SK-N-SH treated with all-trans-retinoic acid at 6 μM for 48 hours (cell line): ENCODE measurements around the gene CDKL5.

ENCODE experiments used
- ATAC-seq: fragments of 200-7000 bp; cut with Tn5 transposase; 3 replicates; pipeline ENCODE4 v1.9.1; 2020; ENCODE audit warnings: mild to moderate bottlenecking, moderate library complexity
- ARNTL ChIP-seq: fragments of 450-650 bp; formaldehyde crosslinking; IDR thresholded peaks from 2 replicates; pipeline ENCODE4 v1.5.0; 2020; ENCODE audit warnings: low read depth, mild to moderate bottlenecking, moderate library complexity, borderline replicate concordance
- BACH2 ChIP-seq: fragments of 250-450 bp; sonication (Bioruptor Pico); IDR thresholded peaks from 2 replicates; pipeline ENCODE4 v1.9.0; 2021; ENCODE audit warnings: mild to moderate bottlenecking, borderline replicate concordance
- CREB5 ChIP-seq: fragments of 250-450 bp; sonication (Bioruptor Pico); IDR thresholded peaks from 2 replicates; pipeline ENCODE4 v1.5.1; 2020; ENCODE audit warnings: low read depth, mild to moderate bottlenecking, moderate library complexity
- CSDC2 ChIP-seq: fragments of 250-450 bp; sonication (Bioruptor Pico); IDR thresholded peaks from 2 replicates; pipeline ENCODE4 v1.5.0; 2020; ENCODE audit warnings: mild to moderate bottlenecking, moderate library complexity
- ESRRG ChIP-seq: fragments of 250-450 bp; sonication (Bioruptor Pico); IDR thresholded peaks from 2 replicates; pipeline ENCODE4 v1.6.1; 2021; ENCODE audit warnings: mild to moderate bottlenecking
- GLIS3 ChIP-seq: fragments of 250-450 bp; sonication (Bioruptor Pico); IDR thresholded peaks from 2 replicates; pipeline ENCODE4 v1.5.0; 2020; ENCODE audit warnings: mild to moderate bottlenecking, moderate library complexity
- ISL1 ChIP-seq: fragments of 250-450 bp; sonication (Bioruptor Pico); IDR thresholded peaks from 2 replicates; pipeline ENCODE4 v2.1.2; 2022; ENCODE audit warnings: mild to moderate bottlenecking, moderate library complexity
- PPARA ChIP-seq: fragments of 250-450 bp; sonication (Bioruptor Pico); IDR thresholded peaks from 2 replicates; pipeline ENCODE4 v1.5.0; 2020; ENCODE audit warnings: mild to moderate bottlenecking, borderline replicate concordance
- RARB ChIP-seq: fragments of 250-450 bp; sonication (Bioruptor Pico); IDR thresholded peaks from 2 replicates; pipeline ENCODE4 v1.8.0; 2021; ENCODE audit warnings: mild to moderate bottlenecking, moderate library complexity
- SNAI2 ChIP-seq: fragments of 250-450 bp; sonication (Bioruptor Pico); IDR thresholded peaks from 2 replicates; pipeline ENCODE4 v1.5.0; 2020; ENCODE audit warnings: mild to moderate bottlenecking, moderate library complexity
- TCF4 ChIP-seq: fragments of 250-450 bp; sonication (Bioruptor Pico); IDR thresholded peaks from 2 replicates; pipeline ENCODE4 v1.8.0; 2021; ENCODE audit warnings: mild to moderate bottlenecking, moderate library complexity, borderline replicate concordance
- TSHZ2 ChIP-seq: fragments of 250-450 bp; sonication (Bioruptor Pico); IDR thresholded peaks from 2 replicates; pipeline ENCODE4 v1.5.0; 2020; ENCODE audit warnings: mild to moderate bottlenecking, moderate library complexity
- ZC3H10 ChIP-seq: fragments of 250-450 bp; sonication (Bioruptor Pico); IDR thresholded peaks from 2 replicates; pipeline ENCODE4 v1.5.1; 2021; ENCODE audit warnings: mild to moderate bottlenecking, moderate library complexity
- ZFP3 ChIP-seq: fragments of 250-450 bp; sonication (Bioruptor Pico); IDR thresholded peaks from 2 replicates; pipeline ENCODE4 v1.5.0; 2020; ENCODE audit warnings: mild to moderate bottlenecking, moderate library complexity
- ZNF565 ChIP-seq: fragments of 450-650 bp; formaldehyde crosslinking; conservative IDR thresholded peaks from 2 replicates; pipeline ENCODE4 v1.5.0; 2020; ENCODE audit warnings: low read depth, mild to moderate bottlenecking, moderate library complexity
- ZNF70 ChIP-seq: fragments of 450-650 bp; formaldehyde crosslinking; IDR thresholded peaks from 2 replicates; pipeline ENCODE4 v1.5.0; 2020; ENCODE audit warnings: mild to moderate bottlenecking, moderate library complexity
- ZNF8 ChIP-seq: fragments of 450-650 bp; formaldehyde crosslinking; IDR thresholded peaks from 2 replicates; pipeline ENCODE4 v1.5.0; 2020; ENCODE audit warnings: mild to moderate bottlenecking, moderate library complexity
- TF ChIP-seq, protein P1 (sequence below): fragments of 250-450 bp; sonication (Bioruptor Pico); IDR thresholded peaks from 2 replicates; pipeline ENCODE4 v1.5.1; 2021; ENCODE audit warnings: mild to moderate bottlenecking, moderate library complexity
- TF ChIP-seq, protein P2 (sequence below): fragments of 250-450 bp; sonication (Bioruptor Pico); IDR thresholded peaks from 2 replicates; pipeline ENCODE4 v1.8.0; 2021; ENCODE audit warnings: low read depth, mild to moderate bottlenecking, moderate library complexity, borderline replicate concordance

Gene CDKL5

DNA sequence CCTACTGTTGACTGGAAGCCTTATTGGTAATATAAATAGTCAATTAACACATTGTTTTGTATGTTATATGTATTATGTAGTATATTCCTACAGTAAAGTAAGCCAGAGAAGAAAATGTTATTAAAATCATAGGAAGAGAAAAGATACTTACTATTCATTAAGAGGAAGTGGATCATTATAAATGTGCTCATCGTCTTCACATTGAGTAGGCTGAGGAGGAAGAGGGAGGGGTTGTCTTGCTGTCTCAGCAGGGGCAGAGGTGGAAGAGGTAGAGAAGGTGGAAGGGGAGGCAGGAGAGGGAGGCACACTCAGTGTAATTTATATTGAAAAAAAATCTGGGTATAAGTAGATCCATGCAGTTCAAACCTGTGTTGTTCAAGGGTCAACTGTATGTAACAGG lies 10.6 kb downstream of the CDKL5 start (continued):
- TF ChIP-seq, protein P1, sequence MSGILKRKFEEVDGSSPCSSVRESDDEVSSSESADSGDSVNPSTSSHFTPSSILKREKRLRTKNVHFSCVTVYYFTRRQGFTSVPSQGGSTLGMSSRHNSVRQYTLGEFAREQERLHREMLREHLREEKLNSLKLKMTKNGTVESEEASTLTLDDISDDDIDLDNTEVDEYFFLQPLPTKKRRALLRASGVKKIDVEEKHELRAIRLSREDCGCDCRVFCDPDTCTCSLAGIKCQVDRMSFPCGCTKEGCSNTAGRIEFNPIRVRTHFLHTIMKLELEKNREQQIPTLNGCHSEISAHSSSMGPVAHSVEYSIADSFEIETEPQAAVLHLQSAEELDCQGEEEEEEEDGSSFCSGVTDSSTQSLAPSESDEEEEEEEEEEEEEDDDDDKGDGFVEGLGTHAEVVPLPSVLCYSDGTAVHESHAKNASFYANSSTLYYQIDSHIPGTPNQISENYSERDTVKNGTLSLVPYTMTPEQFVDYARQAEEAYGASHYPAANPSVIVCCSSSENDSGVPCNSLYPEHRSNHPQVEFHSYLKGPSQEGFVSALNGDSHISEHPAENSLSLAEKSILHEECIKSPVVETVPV (CRISPR knock-in tag): no peak
- TF ChIP-seq ZFP3 (CRISPR knock-in tag): no peak

DNA sequence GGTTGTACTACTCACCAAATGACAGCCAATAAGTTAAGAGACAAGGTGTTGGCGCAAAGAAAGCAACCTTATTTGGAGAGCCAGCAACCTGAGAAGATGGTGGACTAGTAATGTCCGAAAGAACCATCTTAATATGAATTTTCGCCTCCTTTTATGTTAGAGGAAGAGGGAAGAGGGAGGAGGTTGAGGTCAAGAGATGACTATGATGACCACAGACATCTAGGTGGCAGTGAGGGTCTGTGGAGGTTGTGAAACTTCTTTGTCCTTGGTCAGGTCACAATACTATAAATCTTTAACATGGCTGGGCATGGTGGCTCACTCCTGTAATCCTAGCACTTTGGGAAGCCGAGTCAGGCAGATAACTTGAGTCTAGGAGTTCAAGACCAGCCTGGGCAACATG lies 15.4 kb downstream of the CDKL5 start:
- TF ChIP-seq ZNF565 (CRISPR knock-in tag) (no peak), RARB (CRISPR knock-in tag) (no peak), ISL1 (CRISPR knock-in tag) (no peak), BACH2 (CRISPR knock-in tag) (no peak), ZNF8 (CRISPR knock-in tag) (no peak), ZC3H10 (CRISPR knock-in tag) (no peak), ARNTL (no peak), GLIS3 (CRISPR knock-in tag) (no peak), SNAI2 (CRISPR knock-in tag) (no peak), CSDC2 (CRISPR knock-in tag) (no peak)
- TF ChIP-seq, protein P1 (CRISPR knock-in tag): no peak
- ATAC-seq: no peak

GRCh38 chrX:18441780-18442367 lies 16.5 kb downstream of the CDKL5 start:
- no peak for ATAC-seq
- TF ChIP-seq RARB (CRISPR knock-in tag) (no peak), ZFP3 (CRISPR knock-in tag) (no peak), PPARA (CRISPR knock-in tag) (no peak), TSHZ2 (CRISPR knock-in tag) (no peak), CREB5 (no peak), ISL1 (CRISPR knock-in tag) (no peak), ESRRG (CRISPR knock-in tag) (no peak), ARNTL (no peak), SNAI2 (CRISPR knock-in tag) (no peak), CSDC2 (CRISPR knock-in tag) (no peak), ZNF70 (no peak), TCF4 (CRISPR knock-in tag) (no peak)
- TF ChIP-seq, protein P1 (CRISPR knock-in tag): no peak
- TF ChIP-seq, protein P2, sequence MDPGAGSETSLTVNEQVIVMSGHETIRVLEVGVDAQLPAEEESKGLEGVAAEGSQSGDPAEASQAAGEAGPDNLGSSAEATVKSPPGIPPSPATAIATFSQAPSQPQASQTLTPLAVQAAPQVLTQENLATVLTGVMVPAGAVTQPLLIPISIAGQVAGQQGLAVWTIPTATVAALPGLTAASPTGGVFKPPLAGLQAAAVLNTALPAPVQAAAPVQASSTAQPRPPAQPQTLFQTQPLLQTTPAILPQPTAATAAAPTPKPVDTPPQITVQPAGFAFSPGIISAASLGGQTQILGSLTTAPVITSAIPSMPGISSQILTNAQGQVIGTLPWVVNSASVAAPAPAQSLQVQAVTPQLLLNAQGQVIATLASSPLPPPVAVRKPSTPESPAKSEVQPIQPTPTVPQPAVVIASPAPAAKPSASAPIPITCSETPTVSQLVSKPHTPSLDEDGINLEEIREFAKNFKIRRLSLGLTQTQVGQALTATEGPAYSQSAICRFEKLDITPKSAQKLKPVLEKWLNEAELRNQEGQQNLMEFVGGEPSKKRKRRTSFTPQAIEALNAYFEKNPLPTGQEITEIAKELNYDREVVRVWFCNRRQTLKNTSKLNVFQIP: no peak
